D721Med (cell line): ENCODE data around the gene CHST15.
A peak's percentile ranks its signal among the peaks of the same experiment; 100 is the strongest.

Experiments
- DNase-seq: peaks from one replicate; pipeline ENCODE4 v3.0.0; 2011; ENCODE audit warnings: low spot score; ENCODE audit not compliant: insufficient read length
- FAIRE-seq: peaks from 2 replicates; lab custom pipeline; 2011; peaks lifted over from hg19 to GRCh38; lab: Jason Lieb, UNC
- TF ChIP-seq, protein P1 (sequence below): IDR thresholded peaks from 2 replicates; pipeline ENCODE4 v1.5.1; 2012; ENCODE audit warnings: mild to moderate bottlenecking, control low read depth; ENCODE audit not compliant: insufficient read depth; ENCODE audit errors: missing control alignments

CHST15 gene

DNA sequence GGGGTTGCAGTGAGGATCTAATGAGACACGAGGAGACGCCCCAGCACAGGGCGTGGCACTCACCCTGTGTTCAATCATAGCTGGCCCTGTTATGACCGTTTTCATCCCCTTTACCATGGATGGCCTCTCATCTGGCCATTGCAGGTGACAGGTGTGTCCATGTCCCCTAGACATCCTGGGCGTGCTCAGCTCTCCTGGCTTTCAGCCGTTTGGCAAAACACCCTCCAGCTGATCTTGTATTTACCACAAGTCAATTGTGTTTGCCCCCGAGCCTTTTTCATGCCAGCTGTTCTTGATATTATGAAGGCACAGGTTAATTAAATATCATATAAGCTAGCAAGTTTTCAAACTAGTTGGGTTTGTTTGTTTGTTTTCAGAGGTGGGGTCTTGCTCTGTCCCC, 97.1 kb downstream of the CHST15 start:
- DNase-seq (no peak), FAIRE-seq (no peak)
- TF ChIP-seq, protein P1, sequence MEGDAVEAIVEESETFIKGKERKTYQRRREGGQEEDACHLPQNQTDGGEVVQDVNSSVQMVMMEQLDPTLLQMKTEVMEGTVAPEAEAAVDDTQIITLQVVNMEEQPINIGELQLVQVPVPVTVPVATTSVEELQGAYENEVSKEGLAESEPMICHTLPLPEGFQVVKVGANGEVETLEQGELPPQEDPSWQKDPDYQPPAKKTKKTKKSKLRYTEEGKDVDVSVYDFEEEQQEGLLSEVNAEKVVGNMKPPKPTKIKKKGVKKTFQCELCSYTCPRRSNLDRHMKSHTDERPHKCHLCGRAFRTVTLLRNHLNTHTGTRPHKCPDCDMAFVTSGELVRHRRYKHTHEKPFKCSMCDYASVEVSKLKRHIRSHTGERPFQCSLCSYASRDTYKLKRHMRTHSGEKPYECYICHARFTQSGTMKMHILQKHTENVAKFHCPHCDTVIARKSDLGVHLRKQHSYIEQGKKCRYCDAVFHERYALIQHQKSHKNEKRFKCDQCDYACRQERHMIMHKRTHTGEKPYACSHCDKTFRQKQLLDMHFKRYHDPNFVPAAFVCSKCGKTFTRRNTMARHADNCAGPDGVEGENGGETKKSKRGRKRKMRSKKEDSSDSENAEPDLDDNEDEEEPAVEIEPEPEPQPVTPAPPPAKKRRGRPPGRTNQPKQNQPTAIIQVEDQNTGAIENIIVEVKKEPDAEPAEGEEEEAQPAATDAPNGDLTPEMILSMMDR: no peak

DNA sequence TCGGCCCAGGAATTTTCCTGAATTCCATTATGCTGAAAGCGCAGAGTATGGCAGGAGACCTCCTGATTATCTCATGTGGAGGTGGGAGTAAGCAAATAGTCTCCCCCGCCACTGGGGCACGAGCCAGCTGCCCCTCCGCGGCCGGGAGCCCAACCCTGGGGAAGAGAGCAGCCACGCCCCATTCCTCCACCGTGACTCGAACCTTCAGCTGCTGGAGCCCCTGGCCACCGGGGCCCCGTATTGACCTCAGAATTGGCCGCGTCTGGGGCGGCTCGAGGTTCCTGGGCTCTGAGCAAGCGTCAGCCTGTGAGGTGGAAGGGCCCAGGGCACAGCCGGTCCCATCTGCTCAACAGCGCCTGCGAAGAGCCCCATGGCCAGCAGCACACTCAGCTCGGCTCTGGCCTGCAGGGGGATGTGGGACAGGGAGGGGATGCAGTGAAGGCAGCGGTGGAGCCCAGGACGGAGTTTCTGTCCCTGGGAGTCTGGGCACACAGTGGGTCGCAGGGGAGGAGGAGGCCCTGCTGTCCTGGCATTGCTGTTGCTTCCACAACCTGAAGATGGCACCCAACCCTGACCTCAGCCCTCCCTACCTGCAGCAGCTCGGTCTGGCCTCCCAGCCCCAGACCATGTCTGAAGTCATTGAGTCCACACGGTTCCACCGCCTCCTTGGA, 97.8 kb downstream of the CHST15 start:
- DNase-seq: no peak
- TF ChIP-seq, protein P1: no peak
- no peak for FAIRE-seq

DNA sequence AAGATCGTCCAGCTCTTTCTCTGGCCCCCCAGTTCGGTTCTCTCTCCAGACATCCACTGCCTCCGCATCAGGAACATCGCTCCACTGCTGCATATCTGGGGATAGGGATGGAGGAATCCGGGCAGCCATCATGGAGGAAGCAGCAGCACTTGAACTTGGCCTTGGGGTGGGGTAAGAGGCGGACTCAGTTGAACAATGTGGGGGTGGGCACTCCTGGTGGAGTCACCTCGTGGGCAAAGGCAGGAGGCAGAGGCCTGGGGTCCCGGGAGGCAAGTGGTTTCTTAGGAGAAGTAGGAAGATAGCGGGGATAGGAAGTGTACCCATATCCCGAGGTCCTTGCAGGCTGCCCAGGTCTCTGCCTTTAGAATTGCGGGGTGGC, 98.3 kb downstream of the CHST15 start:
- TF ChIP-seq, protein P1: no peak
- DNase-seq: no peak
- FAIRE-seq: no peak

DNA sequence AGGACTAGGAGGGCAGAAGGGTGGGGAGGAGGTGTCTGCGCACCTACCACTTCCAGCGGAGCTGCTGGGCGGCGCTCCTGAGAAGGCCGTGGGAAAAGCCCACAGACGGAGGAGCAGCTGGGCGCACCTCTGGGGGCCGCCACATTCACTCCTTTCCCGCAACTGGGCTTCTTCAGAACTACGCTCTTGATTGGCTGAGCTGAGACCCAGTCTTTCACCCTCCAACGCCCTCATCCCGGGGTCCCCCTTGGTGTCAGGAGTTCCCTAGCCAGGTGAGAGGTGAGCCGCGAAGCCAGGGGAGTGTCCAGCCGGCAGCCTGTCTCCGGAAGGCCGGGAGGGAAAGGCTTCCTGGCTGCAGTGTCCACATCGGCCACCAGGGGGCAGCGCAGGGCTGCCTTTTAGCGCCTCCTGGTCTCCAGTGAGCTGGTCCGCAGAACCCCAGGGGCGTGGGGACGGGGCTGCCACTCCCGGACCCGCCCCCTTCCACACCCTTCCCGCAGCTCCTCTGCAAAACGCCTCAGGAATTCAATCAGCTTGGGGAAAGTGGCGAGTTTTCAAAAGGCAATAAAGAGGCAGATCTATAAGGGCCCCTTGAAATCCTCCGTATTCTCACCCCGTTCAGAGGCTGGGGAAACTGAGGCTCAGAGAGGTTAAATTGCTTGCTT, 98.8 kb downstream of the CHST15 start:
- FAIRE-seq (no peak), DNase-seq (peak; percentile 40)
- TF ChIP-seq, protein P1: peak; percentile 76

DNA sequence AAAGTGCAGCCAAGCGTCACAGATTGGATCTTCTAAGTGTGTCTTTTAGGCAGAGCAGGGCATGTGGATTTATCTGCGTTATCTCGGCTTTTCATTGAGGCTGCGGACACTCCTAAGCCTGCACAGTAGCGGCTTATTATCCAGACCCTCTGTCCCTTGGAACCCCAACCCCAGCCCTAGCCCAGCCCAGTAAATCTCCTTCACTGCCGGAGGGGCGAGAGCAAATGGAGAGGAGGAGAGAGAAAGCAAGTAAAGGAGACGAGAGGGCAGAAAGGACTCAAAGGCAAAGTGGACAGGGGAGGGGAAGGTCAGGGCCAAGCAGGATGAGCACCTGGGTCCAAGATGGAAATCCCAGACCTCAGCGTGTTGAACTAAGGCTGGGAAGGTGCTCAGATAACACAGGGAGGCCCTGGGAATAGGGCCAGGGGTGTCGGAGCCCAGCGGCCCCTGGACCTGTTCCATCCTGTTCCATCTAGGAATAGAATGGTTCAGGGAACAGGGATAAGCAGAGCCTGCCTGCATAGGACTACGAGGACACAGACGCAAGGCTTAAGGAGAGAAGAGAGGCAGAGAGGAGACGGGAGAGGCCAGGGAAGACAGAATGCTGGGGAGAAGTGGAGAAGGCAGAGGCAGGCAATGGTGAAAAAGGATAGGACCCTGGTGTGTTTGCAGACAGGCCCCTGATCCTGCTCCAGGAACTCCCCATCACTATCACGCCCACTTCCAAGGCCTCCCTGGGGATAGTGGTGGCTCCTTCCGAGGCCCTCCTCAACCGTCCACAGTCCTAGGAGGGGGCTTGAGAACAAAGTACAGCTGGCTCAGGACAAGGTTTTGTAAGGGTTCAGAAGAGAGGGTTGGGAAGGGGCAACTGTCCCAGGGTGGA, 99.6 kb downstream of the CHST15 start:
- DNase-seq: no peak
- FAIRE-seq: no peak
- TF ChIP-seq, protein P1: no peak

DNA sequence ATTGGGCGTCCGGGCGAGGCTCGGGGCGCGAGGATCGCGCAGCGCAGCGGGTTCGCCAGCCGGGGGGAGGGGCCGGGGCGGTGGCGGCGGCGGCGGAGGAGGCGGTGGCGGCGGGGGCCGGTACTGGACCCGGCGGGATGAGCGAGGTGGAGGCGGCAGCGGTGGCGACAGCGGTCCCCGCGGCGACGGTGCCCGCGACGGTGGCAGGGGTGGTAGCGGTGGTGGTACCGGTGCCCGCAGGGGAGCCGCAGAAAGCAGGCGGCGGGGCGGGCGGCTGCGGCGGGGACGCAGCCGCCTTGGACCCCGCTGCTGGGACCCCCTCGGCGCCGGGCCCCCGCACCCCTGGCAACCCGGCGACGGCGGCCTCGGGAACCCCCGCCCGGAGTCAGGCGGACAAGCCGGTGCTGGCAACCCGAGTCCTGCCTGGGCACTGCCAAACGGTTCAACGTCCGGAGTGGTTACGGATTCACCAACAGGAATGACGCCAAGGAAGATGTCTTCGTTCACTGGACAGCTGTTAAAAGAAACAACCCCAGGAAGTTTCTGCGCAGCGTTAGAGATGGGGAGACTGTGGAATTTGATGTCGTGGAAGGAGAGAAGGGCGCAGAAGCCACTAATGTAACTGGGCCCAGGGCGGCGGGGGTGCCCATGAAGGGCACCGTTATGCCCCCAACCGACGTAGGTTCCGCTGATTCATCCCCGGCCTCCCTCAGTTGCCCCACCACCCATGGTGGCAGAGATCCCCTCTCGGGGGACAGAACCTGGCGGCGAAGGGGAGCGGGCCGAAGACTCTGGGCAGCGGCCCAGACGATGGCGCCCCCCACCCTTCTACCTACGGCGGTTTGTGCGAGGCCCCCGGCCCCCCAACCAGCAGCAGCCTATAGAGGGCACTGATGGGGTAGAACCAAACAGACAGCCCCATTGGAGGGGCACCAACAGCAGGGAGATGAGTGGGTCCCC, 101.5 kb downstream of the CHST15 start:
- no peak for FAIRE-seq
- no peak for DNase-seq

More for the DNA sequence above, 101.5 kb downstream of the CHST15 start:
- TF ChIP-seq, protein P1: no peak
